Activated naive CD4-positive, alpha-beta T cell treated with anti-CD3 and anti-CD28 coated beads, Interleukin-2, amount 10 ng/mL, durations not matched to agents 7 days and 5 days (primary cell): Measurements from ENCODE around the gene EPHA4.

Experiments used
- CTCF ChIA-PET: fragments of 350-600 bp; sonication (Branson Sonifier 250); formaldehyde crosslinking; loops from one replicate; lab custom pipeline; 2021; ENCODE audit warnings: antibody characterized with exemption; lab: Charles Lee
- DNase-seq: peaks from one replicate; pipeline ENCODE4 v3.0.0-alpha.2; 2020
- H3K27ac Mint-ChIP-seq: one replicate; pipeline ENCODE4 v1.8.0; 2021; ENCODE audit warnings: mild to moderate bottlenecking, moderate library complexity, mixed read lengths
- H3K27me3 Mint-ChIP-seq: one replicate; pipeline ENCODE4 v1.8.0; 2021; ENCODE audit warnings: mild to moderate bottlenecking, mixed read lengths
- H3K36me3 Mint-ChIP-seq: one replicate; pipeline ENCODE4 v1.8.0; 2021; ENCODE audit warnings: mixed read lengths
- H3K4me1 Mint-ChIP-seq: one replicate; pipeline ENCODE4 v1.8.0; 2021; ENCODE audit warnings: mixed read lengths
- H3K4me3 Mint-ChIP-seq: one replicate; pipeline ENCODE4 v1.8.0; 2021; ENCODE audit warnings: mild to moderate bottlenecking, moderate library complexity, mixed read lengths
- H3K9me3 Mint-ChIP-seq: one replicate; pipeline ENCODE4 v1.8.0; 2021; ENCODE audit warnings: mixed read lengths

The EPHA4 gene

GRCh38 chr2:221377066-221377465 is 195.0 kb downstream of the EPHA4 start:
- Mint-ChIP-seq H3K4me3 (no peak overlapping the region), H3K36me3 (no peaks in the 10 kb centered on the region), H3K4me1 (no peaks in the 10 kb centered on the region), H3K27me3 (peaks cover 3% of the 10 kb centered on the region), H3K9me3 (no peaks in the 10 kb centered on the region), H3K27ac (no peak overlapping the region)
- CTCF ChIA-PET, result no interaction called here
- DNase-seq, result no peak

- Mint-ChIP-seq H3K27me3 (peaks cover 9% of the 10 kb centered on the region), H3K4me3 (no peak overlapping the region), H3K4me1 (no peaks in the 10 kb centered on the region), H3K27ac (no peak overlapping the region), H3K9me3 (no peaks in the 10 kb centered on the region), H3K36me3 (no peaks in the 10 kb centered on the region)
- CTCF ChIA-PET, result no interaction called here
- DNase-seq, result no peak
Measured at GRCh38 chr2:221374234-221374633, 197.9 kb downstream of the EPHA4 start.

- peaks cover 9% of the 10 kb centered on the region for H3K27me3 Mint-ChIP-seq
- no peaks in the 10 kb centered on the region for H3K36me3 Mint-ChIP-seq
- no peak for DNase-seq
- CTCF ChIA-PET, result no interaction called here
- H3K4me3 Mint-ChIP-seq, result no peak overlapping the region
- H3K4me1 Mint-ChIP-seq, result no peaks in the 10 kb centered on the region
- no peaks in the 10 kb centered on the region for H3K9me3 Mint-ChIP-seq
- no peak overlapping the region for H3K27ac Mint-ChIP-seq
Measured at GRCh38 chr2:221372907-221373306, 199.2 kb downstream of the EPHA4 start.

- Mint-ChIP-seq H3K36me3 (no peaks in the 10 kb centered on the region), H3K27me3 (peaks cover 9% of the 10 kb centered on the region), H3K9me3 (no peaks in the 10 kb centered on the region), H3K4me1 (no peaks in the 10 kb centered on the region), H3K27ac (no peak overlapping the region), H3K4me3 (no peak overlapping the region)
- DNase-seq, result no peak
- CTCF ChIA-PET, result no interaction called here
Measured at GRCh38 chr2:221372159-221372884, 199.8 kb downstream of the EPHA4 start.

DNA sequence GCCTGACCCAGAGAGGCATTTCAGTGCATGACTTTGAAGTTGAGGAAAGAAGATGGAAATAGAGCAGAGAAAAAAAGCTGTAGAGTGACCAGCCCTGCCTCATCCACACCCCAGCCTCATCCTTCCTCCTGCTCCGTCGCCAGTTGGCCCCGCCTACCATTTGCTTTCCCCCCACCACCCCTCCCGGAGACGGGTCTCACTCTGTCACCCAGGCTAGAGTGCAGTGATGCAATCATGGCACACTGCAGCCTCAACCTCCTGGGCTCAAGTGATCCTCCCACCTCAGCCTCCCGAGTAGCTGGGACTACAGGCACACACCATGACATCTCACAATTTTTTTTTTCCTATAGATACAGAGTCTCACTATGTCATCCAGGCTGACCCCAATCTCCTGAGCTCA is 200.8 kb downstream of the EPHA4 start:
- CTCF ChIA-PET, result no interaction called here
- Mint-ChIP-seq H3K4me3 (no peak overlapping the region), H3K36me3 (no peaks in the 10 kb centered on the region), H3K27ac (no peak overlapping the region), H3K27me3 (peaks cover 6% of the 10 kb centered on the region), H3K9me3 (no peaks in the 10 kb centered on the region), H3K4me1 (no peaks in the 10 kb centered on the region)
- no peak for DNase-seq

DNA sequence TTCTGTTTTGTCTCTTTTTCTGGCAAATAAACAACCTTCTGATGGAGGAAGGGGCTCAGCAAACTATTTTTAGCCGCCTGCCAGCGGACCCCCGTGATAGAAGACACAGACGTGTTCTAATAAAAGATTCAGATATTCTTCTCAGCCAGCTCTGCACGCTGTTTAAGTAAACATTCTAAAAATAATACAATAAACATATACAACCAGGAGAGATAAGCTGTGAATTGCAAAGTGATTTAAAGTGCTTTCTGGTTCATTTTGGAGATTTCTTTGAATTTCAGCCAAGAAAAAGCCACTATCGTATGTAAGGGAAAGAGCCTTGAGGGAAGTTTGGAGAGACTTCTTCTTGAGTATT is 201.3 kb downstream of the EPHA4 start:
- CTCF ChIA-PET, result no interaction called here
- Mint-ChIP-seq H3K27me3 (peaks cover 6% of the 10 kb centered on the region), H3K36me3 (no peaks in the 10 kb centered on the region), H3K4me3 (no peak overlapping the region), H3K9me3 (no peaks in the 10 kb centered on the region), H3K27ac (no peak overlapping the region), H3K4me1 (no peaks in the 10 kb centered on the region)
- no peak for DNase-seq

GRCh38 chr2:221370076-221370856 is 201.8 kb downstream of the EPHA4 start:
- Mint-ChIP-seq H3K4me1 (no peaks in the 10 kb centered on the region), H3K27me3 (peaks cover 6% of the 10 kb centered on the region), H3K36me3 (no peaks in the 10 kb centered on the region), H3K27ac (no peak overlapping the region), H3K4me3 (no peak overlapping the region), H3K9me3 (no peaks in the 10 kb centered on the region)
- CTCF ChIA-PET, result no interaction called here
- no peak for DNase-seq
